Muscle of leg (tissue), 11 donors: ENCODE results near the gene TRIM28. TPM values are rescaled to one million over a fixed set of nuclear protein-coding genes. Genes with fewer than 3 reads are reported as not detected.
A peak's percentile ranks its signal among the peaks of the same experiment; 100 is the strongest.

Experiments
- DNase-seq: peaks from one replicate; pipeline ENCODE4 v3.0.0; 2013
- H3K27ac ChIP-seq: one replicate; pipeline ENCODE4 v1.5.1; 2013; ENCODE audit warnings: mild to moderate bottlenecking, low read length, control low read depth
- H3K27me3 ChIP-seq: one replicate; pipeline ENCODE4 v1.6.1; 2013; ENCODE audit warnings: low read length; ENCODE audit not compliant: control insufficient read depth, insufficient read depth
- H3K36me3 ChIP-seq: one replicate; pipeline ENCODE4 v1.6.1; 2013; ENCODE audit warnings: low read length; ENCODE audit not compliant: control insufficient read depth, insufficient read depth
- H3K4me1 ChIP-seq: one replicate; pipeline ENCODE4 v1.6.1; 2013; ENCODE audit warnings: low read length; ENCODE audit not compliant: control insufficient read depth, insufficient read depth
- H3K4me3 ChIP-seq: one replicate; pipeline ENCODE4 v1.5.1; 2013; ENCODE audit warnings: low read length, control low read depth
- H3K9me3 ChIP-seq: replicated peaks from 2 replicates; pipeline ENCODE4 v1.6.1; 2013; ENCODE audit warnings: low read depth, low read length; ENCODE audit not compliant: control insufficient read depth
- WGBS: methylation state at CpG from one replicate; pipeline ENCODE4 v1.1.5; 2013; ENCODE audit warnings: missing lambda C conversion rate; ENCODE audit not compliant: insufficient coverage; 5-methylcytosine and 5-hydroxymethylcytosine counted together
- polyA plus RNA-seq, 8 donors: library from polyadenylated mRNA; unstranded; fragments of 120-200 nt; gene quantifications; one replicate each; pipeline versions ENCODE4 v1.2.1 to v1.2.3, GENCODE V29; 2013; ENCODE audit warnings: inconsistent platforms in 1 of 8, low replicate concordance in 1 of 8; ENCODE audit not compliant: insufficient read length in 8 of 8, insufficient read depth in 1 of 8
- total RNA-seq: library from RNA; stranded (reverse); fragments of 120-200 nt; gene quantifications from one replicate; pipeline ENCODE4 v1.2.4, GENCODE V29; 2013

The TRIM28 gene
- total and polyA plus RNA-seq, 9 donors, result 213 to 466 (median 385) TPM

GRCh38 chr19:58518256-58519086, 25.4 kb upstream of the TRIM28 start:
- H3K9me3 ChIP-seq, result no peaks in the 10 kb centered on the region
- peak overlapping the region; percentile 81 for H3K4me3 ChIP-seq
- WGBS, result 2% methylated on average over 17 of the region's 22 CpGs
- DNase-seq, result no peak
- no peaks in the 10 kb centered on the region for H3K27me3 ChIP-seq
- H3K4me1 ChIP-seq, result peaks cover 37% of the 10 kb centered on the region
- peaks cover 25% of the 10 kb centered on the region for H3K36me3 ChIP-seq
- peak overlapping the region; percentile 98 for H3K27ac ChIP-seq

- H3K4me1 ChIP-seq, result peaks cover 37% of the 10 kb centered on the region
- no peaks in the 10 kb centered on the region for H3K27me3 ChIP-seq
- H3K27ac ChIP-seq, result peak overlapping the region; percentile 98
- H3K36me3 ChIP-seq, result peaks cover 22% of the 10 kb centered on the region
- no peaks in the 10 kb centered on the region for H3K9me3 ChIP-seq
- peak overlapping the region; percentile 81 for H3K4me3 ChIP-seq
- WGBS, result 0% methylated on average over 14 of the region's 14 CpGs
- DNase-seq, result peak; percentile 85
Measured at GRCh38 chr19:58519087-58519354, 24.8 kb upstream of the TRIM28 start.

- DNase-seq, result peak; percentile 99
- peak within 1 kb of the TSS; percentile 98 for H3K27ac ChIP-seq
- H3K4me3 ChIP-seq, result peak within 1 kb of the TSS; percentile 81
- WGBS, result under 1% methylated on average over 87 of the region's 87 CpGs
- H3K9me3 ChIP-seq, result no peaks in the 10 kb centered on the region
- H3K4me1 ChIP-seq, result peaks cover 33% of the 10 kb centered on the region
- no peaks in the 10 kb centered on the region for H3K27me3 ChIP-seq
- H3K36me3 ChIP-seq, result peaks cover 22% of the 10 kb centered on the region
Measured at GRCh38 chr19:58519355-58520256, 24.3 kb upstream of the TRIM28 start, which contains the start of gene ZBTB45. Gene ZBTB45 (minus strand): TSS chr19:58519810. CDS start chr19:58517673, 2,137 bp downstream.

- peaks cover 31% of the 10 kb centered on the region for H3K4me1 ChIP-seq
- H3K4me3 ChIP-seq, result peak overlapping the region; percentile 81
- 0% methylated on average over 1 of the region's 7 CpGs for WGBS
- peaks cover 22% of the 10 kb centered on the region for H3K36me3 ChIP-seq
- H3K27me3 ChIP-seq, result no peaks in the 10 kb centered on the region
- no peak for DNase-seq
- H3K9me3 ChIP-seq, result no peaks in the 10 kb centered on the region
- peak overlapping the region; percentile 98 for H3K27ac ChIP-seq
Measured at GRCh38 chr19:58520257-58520599, 23.6 kb upstream of the TRIM28 start.

- H3K4me1 ChIP-seq, result peaks cover 21% of the 10 kb centered on the region
- WGBS, result 49% methylated on average over 4 of the region's 4 CpGs
- H3K27me3 ChIP-seq, result no peaks in the 10 kb centered on the region
- H3K36me3 ChIP-seq, result peaks cover 7% of the 10 kb centered on the region
- no peaks in the 10 kb centered on the region for H3K9me3 ChIP-seq
- no peak overlapping the region for H3K4me3 ChIP-seq
- H3K27ac ChIP-seq, result no peak overlapping the region
- DNase-seq, result no peak
Measured at GRCh38 chr19:58521651-58522050, 22.2 kb upstream of the TRIM28 start.

- no peak for DNase-seq
- H3K9me3 ChIP-seq, result no peaks in the 10 kb centered on the region
- H3K4me3 ChIP-seq, result no peak overlapping the region
- peaks cover 21% of the 10 kb centered on the region for H3K4me1 ChIP-seq
- 76% methylated on average over 2 of the region's 3 CpGs for WGBS
- H3K27ac ChIP-seq, result no peak overlapping the region
- H3K27me3 ChIP-seq, result no peaks in the 10 kb centered on the region
- no peaks in the 10 kb centered on the region for H3K36me3 ChIP-seq
Measured at GRCh38 chr19:58522709-58523108, 21.2 kb upstream of the TRIM28 start.

GRCh38 chr19:58529405-58529804, 14.5 kb upstream of the TRIM28 start:
- DNase-seq, result no peak
- H3K4me3 ChIP-seq, result no peak overlapping the region
- H3K9me3 ChIP-seq, result no peaks in the 10 kb centered on the region
- WGBS, result 100% methylated on average over 1 of the region's 3 CpGs
- no peaks in the 10 kb centered on the region for H3K4me1 ChIP-seq
- peaks cover 2% of the 10 kb centered on the region for H3K27me3 ChIP-seq
- no peak overlapping the region for H3K27ac ChIP-seq
- no peaks in the 10 kb centered on the region for H3K36me3 ChIP-seq

- Histone ChIP-seq H3K4me3 (no peak overlapping the region), H3K4me1 (no peaks in the 10 kb centered on the region), H3K36me3 (no peaks in the 10 kb centered on the region), H3K27me3 (peaks cover 2% of the 10 kb centered on the region), H3K27ac (no peak overlapping the region), H3K9me3 (no peaks in the 10 kb centered on the region)
- no peak for DNase-seq
- WGBS, result no CpG with 5 or more reads among the region's 10 CpGs
Measured at GRCh38 chr19:58531034-58531840, 12.6 kb upstream of the TRIM28 start.

- Histone ChIP-seq H3K36me3 (no peaks in the 10 kb centered on the region), H3K4me1 (peaks cover 8% of the 10 kb centered on the region), H3K9me3 (no peaks in the 10 kb centered on the region), H3K4me3 (no peak overlapping the region), H3K27ac (no peak overlapping the region), H3K27me3 (peaks cover 20% of the 10 kb centered on the region)
- no CpG with 5 or more reads among the region's 3 CpGs for WGBS
- DNase-seq, result no peak
Measured at GRCh38 chr19:58535857-58536256, 8.0 kb upstream of the TRIM28 start.
